Measurements from ENCODE around the gene C1orf159.
"Not testable (repeated sequence)": the region's sequence is repeated elsewhere in the genome, so short reads cannot be mapped to it uniquely, and the experiment has no call there.

Gene C1orf159

GRCh38 chr1:1144122-1144842 lies 28.4 kb upstream of the C1orf159 start:
- H3K4me3 Mint-ChIP-seq = no peak overlapping the region
- H3K27me3 Mint-ChIP-seq = peaks cover 18% of the 10 kb centered on the region
- H3K9me3 Mint-ChIP-seq = no peaks in the 10 kb centered on the region
- peaks cover 8% of the 10 kb centered on the region for H3K4me1 Mint-ChIP-seq (ENCODE audit: low read depth)
- intact Hi-C loops (cut with micrococcal nuclease) = no loop called here
- H3K36me3 Mint-ChIP-seq (ENCODE audit: low read depth) = no peaks in the 10 kb centered on the region
- no peak overlapping the region for H3K27ac Mint-ChIP-seq

GRCh38 chr1:1143636-1144035 lies 27.7 kb upstream of the C1orf159 start:
- H3K36me3 Mint-ChIP-seq (ENCODE audit: low read depth) = no peaks in the 10 kb centered on the region
- intact Hi-C loops (cut with micrococcal nuclease) = no loop called here
- no peaks in the 10 kb centered on the region for H3K9me3 Mint-ChIP-seq
- H3K4me3 Mint-ChIP-seq = no peak overlapping the region
- peaks cover 22% of the 10 kb centered on the region for H3K27me3 Mint-ChIP-seq
- no peak overlapping the region for H3K27ac Mint-ChIP-seq
- peaks cover 8% of the 10 kb centered on the region for H3K4me1 Mint-ChIP-seq (ENCODE audit: low read depth)

- Mint-ChIP-seq H3K27me3 (peaks cover 30% of the 10 kb centered on the region), H3K27ac (no peak overlapping the region), H3K4me3 (no peak overlapping the region), H3K9me3 (no peaks in the 10 kb centered on the region), H3K4me1 (ENCODE audit: low read depth) (peaks cover 8% of the 10 kb centered on the region), H3K36me3 (ENCODE audit: low read depth) (no peaks in the 10 kb centered on the region)
- intact Hi-C loops (cut with micrococcal nuclease) = no loop called here
These were observed 27.0 kb upstream of the C1orf159 start for GRCh38 chr1:1142844-1143243.

- H3K4me3 Mint-ChIP-seq; H3K36me3 Mint-ChIP-seq (ENCODE audit: low read depth); intact Hi-C loops (cut with micrococcal nuclease); H3K9me3 Mint-ChIP-seq; H3K27ac Mint-ChIP-seq: not testable (repeated sequence)
- Mint-ChIP-seq H3K4me1 (ENCODE audit: low read depth) (peaks cover 11% of the 10 kb centered on the region), H3K27me3 (peaks cover 34% of the 10 kb centered on the region)
These were observed 26.5 kb upstream of the C1orf159 start for GRCh38 chr1:1142352-1142751.

GRCh38 chr1:1141911-1142250 lies 26.0 kb upstream of the C1orf159 start:
- Mint-ChIP-seq H3K9me3 (no peaks in the 10 kb centered on the region), H3K4me1 (ENCODE audit: low read depth) (peaks cover 13% of the 10 kb centered on the region), H3K27ac (no peak overlapping the region), H3K36me3 (ENCODE audit: low read depth) (no peaks in the 10 kb centered on the region), H3K4me3 (no peak overlapping the region), H3K27me3 (peaks cover 36% of the 10 kb centered on the region)
- intact Hi-C loops (cut with micrococcal nuclease) = no loop called here

GRCh38 chr1:1141244-1141910 lies 25.5 kb upstream of the C1orf159 start:
- H3K36me3 Mint-ChIP-seq (ENCODE audit: low read depth) = no peaks in the 10 kb centered on the region
- no peak overlapping the region for H3K4me3 Mint-ChIP-seq
- peaks cover 36% of the 10 kb centered on the region for H3K27me3 Mint-ChIP-seq
- peaks cover 13% of the 10 kb centered on the region for H3K4me1 Mint-ChIP-seq (ENCODE audit: low read depth)
- no peaks in the 10 kb centered on the region for H3K9me3 Mint-ChIP-seq
- no peak overlapping the region for H3K27ac Mint-ChIP-seq
- intact Hi-C loops (cut with micrococcal nuclease) = no loop called here

- Mint-ChIP-seq H3K9me3 (no peaks in the 10 kb centered on the region), H3K36me3 (ENCODE audit: low read depth) (no peaks in the 10 kb centered on the region), H3K4me1 (ENCODE audit: low read depth) (peaks cover 13% of the 10 kb centered on the region), H3K27me3 (peaks cover 43% of the 10 kb centered on the region), H3K27ac (no peak overlapping the region), H3K4me3 (no peak overlapping the region)
- intact Hi-C loops (cut with micrococcal nuclease) = no loop called here
These were observed 24.8 kb upstream of the C1orf159 start for GRCh38 chr1:1140673-1141072.

GRCh38 chr1:1137256-1138045 lies 21.6 kb upstream of the C1orf159 start:
- Mint-ChIP-seq H3K27me3 (peaks cover 38% of the 10 kb centered on the region), H3K36me3 (ENCODE audit: low read depth) (no peaks in the 10 kb centered on the region), H3K9me3 (no peaks in the 10 kb centered on the region), H3K4me1 (ENCODE audit: low read depth) (peaks cover 5% of the 10 kb centered on the region), H3K4me3 (no peak overlapping the region), H3K27ac (no peak overlapping the region)
- intact Hi-C loops (cut with micrococcal nuclease) = no loop called here

GRCh38 chr1:1136547-1137230 lies 20.8 kb upstream of the C1orf159 start:
- Mint-ChIP-seq H3K9me3 (no peaks in the 10 kb centered on the region), H3K4me3 (no peak overlapping the region), H3K27ac (no peak overlapping the region), H3K36me3 (ENCODE audit: low read depth) (no peaks in the 10 kb centered on the region), H3K4me1 (ENCODE audit: low read depth) (peaks cover 5% of the 10 kb centered on the region), H3K27me3 (peaks cover 37% of the 10 kb centered on the region)
- intact Hi-C loops (cut with micrococcal nuclease) = no loop called here

GRCh38 chr1:1135339-1136136 lies 19.6 kb upstream of the C1orf159 start:
- intact Hi-C loops (cut with micrococcal nuclease) = no loop called here

GRCh38 chr1:1134300-1134970 lies 18.5 kb upstream of the C1orf159 start:
- Mint-ChIP-seq H3K4me3 (no peak overlapping the region), H3K4me1 (ENCODE audit: low read depth) (peaks cover 5% of the 10 kb centered on the region), H3K27ac (no peak overlapping the region), H3K36me3 (ENCODE audit: low read depth) (no peaks in the 10 kb centered on the region), H3K9me3 (no peaks in the 10 kb centered on the region), H3K27me3 (peaks cover 38% of the 10 kb centered on the region)
- intact Hi-C loops (cut with micrococcal nuclease) = no loop called here

More at GRCh38 chr1:1135339-1136136, 19.6 kb upstream of the C1orf159 start:
- no peak overlapping the region for H3K4me3 Mint-ChIP-seq
- H3K9me3 Mint-ChIP-seq = no peaks in the 10 kb centered on the region
- peaks cover 5% of the 10 kb centered on the region for H3K4me1 Mint-ChIP-seq (ENCODE audit: low read depth)
- no peaks in the 10 kb centered on the region for H3K36me3 Mint-ChIP-seq (ENCODE audit: low read depth)
- H3K27ac Mint-ChIP-seq = no peak overlapping the region
- peaks cover 36% of the 10 kb centered on the region for H3K27me3 Mint-ChIP-seq

- H3K27me3 Mint-ChIP-seq = peaks cover 32% of the 10 kb centered on the region
- intact Hi-C loops (cut with micrococcal nuclease) = no loop called here
- H3K36me3 Mint-ChIP-seq (ENCODE audit: low read depth) = no peaks in the 10 kb centered on the region
- H3K27ac Mint-ChIP-seq = no peak overlapping the region
- no peak overlapping the region for H3K4me3 Mint-ChIP-seq
- peaks cover 5% of the 10 kb centered on the region for H3K4me1 Mint-ChIP-seq (ENCODE audit: low read depth)
- no peaks in the 10 kb centered on the region for H3K9me3 Mint-ChIP-seq
These were observed 17.3 kb upstream of the C1orf159 start for GRCh38 chr1:1132956-1133750.
